CD4-positive, alpha-beta T cell treated with Interleukin-1 beta for 1 hour (primary cell): ENCODE data around the gene PLBD2.

Experiments
- DNase-seq, 2 donors: peaks; one replicate each; pipeline ENCODE4 v3.0.0-alpha.2; 2020 to 2022

PLBD2 gene

GRCh38 chr12:113397497-113398197, 39.3 kb downstream of the PLBD2 start:
- DNase-seq = no peak

GRCh38 chr12:113398346-113399290, 40.2 kb downstream of the PLBD2 start:
- no peak for DNase-seq

- DNase-seq = no peak
Observed at GRCh38 chr12:113399490-113399889, 41.1 kb downstream of the PLBD2 start.

DNA sequence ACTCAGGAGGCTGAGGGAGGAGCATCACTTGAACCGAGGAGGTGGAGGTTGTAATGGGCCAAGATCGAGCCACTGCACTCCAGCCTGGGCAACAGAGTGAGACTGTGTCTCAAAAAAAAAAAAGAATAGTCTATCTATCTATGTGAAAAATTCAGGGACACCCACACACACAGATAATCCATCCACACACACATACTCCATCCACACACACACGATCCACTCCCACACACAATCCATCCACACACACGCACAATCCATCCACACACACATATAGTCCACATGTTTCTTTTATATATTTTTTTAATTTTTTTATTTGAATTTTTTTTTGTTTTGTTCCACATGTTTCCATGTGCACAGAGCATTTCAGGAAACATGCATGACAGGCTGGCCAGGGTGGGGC, 42.0 kb downstream of the PLBD2 start:
- no peak for DNase-seq

GRCh38 chr12:113401066-113402000, 42.9 kb downstream of the PLBD2 start:
- DNase-seq = no peak

- no peak for DNase-seq
Observed at GRCh38 chr12:113402586-113403260, 44.3 kb downstream of the PLBD2 start.

DNA sequence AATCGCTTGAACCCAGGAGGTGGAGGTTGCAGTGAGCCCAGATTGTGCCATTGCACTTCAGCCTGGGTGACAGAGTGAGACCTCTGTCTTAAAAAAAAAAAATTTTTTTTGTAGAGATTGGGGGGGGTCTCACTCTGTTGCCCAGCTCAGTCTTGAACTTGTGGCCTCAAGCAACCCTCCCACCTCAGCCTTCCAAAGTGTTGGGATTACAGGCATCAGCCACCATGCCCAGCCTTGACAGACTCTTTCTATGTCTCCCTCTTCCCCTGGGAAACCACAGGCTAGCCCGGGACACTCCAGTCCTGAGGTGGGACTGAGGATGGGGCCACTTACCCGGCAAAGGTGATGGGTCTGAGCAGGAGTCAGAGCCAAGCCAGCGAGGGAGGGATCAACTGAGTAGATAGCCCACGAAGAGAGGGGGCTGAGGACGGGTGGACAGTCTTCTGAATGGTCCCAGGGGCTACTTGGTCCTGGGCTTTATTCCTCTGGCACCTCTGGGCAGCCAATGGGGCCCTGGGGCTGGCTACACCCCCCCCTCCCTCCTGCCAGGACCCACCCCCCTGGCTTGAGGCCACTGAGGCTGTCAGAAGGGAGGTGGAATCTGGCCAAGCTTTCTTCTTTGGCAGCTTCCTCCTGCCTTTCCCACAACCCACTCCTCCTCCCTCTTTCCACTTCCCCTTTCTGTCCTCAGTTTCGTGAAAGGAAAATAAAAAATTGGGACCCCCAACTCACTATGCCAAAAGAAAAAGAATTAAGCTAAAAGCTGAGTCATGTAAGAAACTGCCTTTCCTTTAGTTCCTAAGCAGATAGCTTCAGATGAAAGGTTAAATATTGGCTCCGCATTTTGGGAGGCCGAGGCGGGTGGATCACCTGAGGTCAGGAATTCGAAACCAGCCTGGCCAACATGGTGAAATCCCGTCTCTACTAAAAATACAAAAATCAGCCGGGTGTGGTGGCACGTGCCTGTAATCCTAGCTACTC, 45.3 kb downstream of the PLBD2 start, which contains the start of gene SDS:
Gene SDS, minus strand, starts transcription at position 453 of the 981 bp plus-strand sequence. CDS start 4,179 bp downstream, outside the sequence.
- DNase-seq = no peak

- no peak for DNase-seq
Observed at GRCh38 chr12:113405694-113406093, 47.3 kb downstream of the PLBD2 start.

DNA sequence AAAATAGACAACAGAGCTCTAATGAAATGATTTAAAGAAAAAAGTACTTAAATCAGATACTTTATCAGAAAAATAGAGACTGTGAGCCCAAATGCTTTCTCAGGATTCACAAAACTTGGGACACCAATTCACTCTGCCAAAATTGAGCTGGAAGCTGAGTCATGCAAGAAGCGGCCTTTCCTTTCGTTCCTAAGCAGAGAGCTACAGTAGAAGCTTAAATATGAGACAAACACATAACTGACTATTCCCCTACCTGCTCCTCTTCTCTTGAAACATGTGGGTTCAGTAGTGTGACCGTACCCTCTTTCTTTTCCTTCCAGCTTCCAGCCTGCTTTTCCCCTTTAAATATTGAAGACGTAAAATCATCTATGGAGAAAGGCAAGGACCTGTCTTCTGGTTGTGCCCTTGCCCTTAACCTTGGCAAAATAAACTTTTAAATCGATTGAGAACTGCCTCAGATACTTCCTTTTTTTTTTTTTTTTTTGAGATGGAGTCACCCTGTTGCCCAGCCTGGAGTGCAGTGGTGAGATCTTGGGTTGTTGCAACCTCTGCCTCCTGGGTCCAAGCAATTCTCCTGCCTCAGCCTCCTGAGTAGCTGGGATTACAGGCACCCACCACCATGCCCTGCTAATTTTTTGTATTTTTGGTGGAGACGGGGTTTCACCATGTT, 49.7 kb downstream of the PLBD2 start:
- no peak for DNase-seq

DNA sequence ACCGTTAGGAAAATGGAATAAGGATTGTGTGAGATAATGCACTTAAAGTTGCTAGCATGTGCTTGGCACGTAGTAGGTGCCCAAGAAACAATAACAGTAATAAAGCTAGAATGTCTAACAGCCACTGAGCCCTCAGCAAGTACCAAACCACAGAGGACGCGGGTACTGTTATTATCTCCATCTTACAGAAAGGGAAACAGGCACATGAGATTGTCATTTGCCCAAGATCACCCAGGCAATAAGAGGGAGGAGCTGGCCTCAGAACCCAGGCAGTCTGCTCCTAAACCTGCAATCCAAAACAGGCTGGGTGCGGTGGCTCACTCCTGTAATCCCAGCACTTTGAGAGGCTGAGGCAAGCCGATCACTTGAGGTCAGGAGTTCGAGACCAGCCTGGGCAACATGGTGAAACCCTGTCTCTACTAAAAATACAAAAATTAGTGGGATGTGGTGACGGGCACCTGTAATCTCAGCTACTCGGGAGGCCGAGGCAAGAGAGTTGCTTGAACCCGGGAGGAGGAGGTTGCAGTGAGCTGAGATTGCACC, 50.4 kb downstream of the PLBD2 start:
- DNase-seq = no peak

GRCh38 chr12:113409462-113410124, 51.2 kb downstream of the PLBD2 start:
- no peak for DNase-seq

DNA sequence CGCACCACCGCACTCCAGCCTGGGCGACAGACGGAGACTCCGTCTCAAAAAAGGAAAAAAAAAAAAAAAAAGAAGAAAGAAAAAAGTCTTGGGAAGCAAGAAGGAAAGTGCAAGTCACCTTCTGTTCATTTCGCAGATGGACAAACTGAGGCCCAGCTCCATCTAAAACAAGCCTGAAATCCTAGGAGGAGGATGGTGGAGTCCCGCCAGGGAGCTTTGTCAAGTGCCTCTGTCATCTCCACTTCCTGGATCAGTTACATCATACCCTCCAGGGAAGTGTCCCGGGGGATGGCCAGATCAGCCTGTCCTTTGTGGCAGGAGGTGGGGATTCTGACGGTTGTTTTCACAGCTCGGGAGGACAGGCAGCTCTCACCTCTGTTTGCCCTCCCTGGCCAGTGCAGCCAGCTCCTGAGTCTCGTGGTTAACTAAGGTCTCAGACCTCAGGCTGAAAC, 55.1 kb downstream of the PLBD2 start:
- DNase-seq = no peak

GRCh38 chr12:113414519-113415038, 56.2 kb downstream of the PLBD2 start:
- no peak for DNase-seq

DNA sequence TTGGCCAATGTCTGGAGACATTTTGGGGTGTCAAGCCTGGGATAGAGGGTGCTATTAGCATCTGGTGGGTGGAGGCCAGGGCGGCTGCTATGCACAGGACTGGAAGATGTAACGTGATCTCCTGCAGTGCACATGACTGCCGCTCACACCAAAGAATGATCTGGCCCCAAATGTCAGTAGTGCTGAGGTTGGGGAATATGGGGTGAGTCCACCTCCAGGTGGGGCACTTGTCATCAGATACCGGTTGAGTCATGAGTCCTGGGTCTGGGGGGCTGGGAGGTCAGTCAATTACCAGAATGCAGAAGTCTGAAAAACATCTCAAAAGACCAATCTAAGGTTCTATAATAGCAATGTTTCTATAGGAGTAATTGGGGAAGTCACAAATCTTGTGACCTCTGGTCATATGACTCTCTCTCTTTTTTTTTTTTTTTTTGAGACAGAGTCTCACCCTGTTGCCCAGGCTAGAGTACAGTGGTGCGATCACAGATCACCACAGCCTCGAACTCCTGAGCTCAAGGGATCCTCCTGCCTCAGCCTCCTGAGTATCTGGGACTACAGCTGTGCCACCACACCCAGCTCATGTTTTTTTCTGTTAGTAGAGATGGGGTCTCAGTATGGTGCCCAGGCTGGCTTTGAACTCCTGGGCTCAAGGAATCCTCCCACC, 57.8 kb downstream of the PLBD2 start:
- DNase-seq = peak in 1 of 2 donors; percentile 70

GRCh38 chr12:113418213-113418879, 60.0 kb downstream of the PLBD2 start:
- no peak for DNase-seq

GRCh38 chr12:113420996-113421595, 62.7 kb downstream of the PLBD2 start:
- DNase-seq = no peak
